Activated naive CD4-positive, alpha-beta T cell treated with anti-CD3 and anti-CD28 coated beads, Interleukin-2, amount 50 U/mL, for 24 hours (primary cell): ENCODE data around the gene CHTF8.

Source experiments
- H3K27ac Mint-ChIP-seq: one replicate; pipeline ENCODE4 v1.8.0; 2021; ENCODE audit warnings: mild to moderate bottlenecking, mixed read lengths
- H3K27me3 Mint-ChIP-seq: one replicate; pipeline ENCODE4 v1.8.0; 2021; ENCODE audit warnings: mixed read lengths
- H3K36me3 Mint-ChIP-seq: one replicate; pipeline ENCODE4 v1.8.0; 2021; ENCODE audit warnings: mixed read lengths
- H3K4me1 Mint-ChIP-seq: one replicate; pipeline ENCODE4 v1.8.0; 2021; ENCODE audit warnings: mixed read lengths
- H3K4me3 Mint-ChIP-seq: one replicate; pipeline ENCODE4 v1.8.0; 2021; ENCODE audit warnings: mild to moderate bottlenecking, mixed read lengths
- H3K9me3 Mint-ChIP-seq: one replicate; pipeline ENCODE4 v1.8.0; 2021; ENCODE audit warnings: mixed read lengths

The CHTF8 gene

DNA sequence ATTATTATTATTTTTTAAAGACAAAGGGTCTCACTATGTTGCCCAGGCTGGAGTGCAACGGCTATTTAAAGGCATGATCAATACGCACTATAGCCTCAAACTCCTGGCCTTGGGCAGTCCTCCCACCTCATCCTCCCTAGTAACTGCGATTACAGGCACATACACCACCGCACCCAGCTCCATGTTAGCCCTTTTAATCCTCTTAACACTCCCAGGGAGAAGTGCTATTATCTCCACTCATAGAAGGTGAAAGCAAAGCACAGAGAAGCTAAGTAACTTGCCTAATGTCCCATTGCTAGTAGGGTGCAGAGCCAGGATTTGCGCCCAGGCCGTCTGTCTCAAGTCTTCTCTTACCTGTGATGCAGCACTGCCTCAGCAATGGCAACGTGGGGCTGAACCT is 22.0 kb downstream of the CHTF8 start:
- Mint-ChIP-seq H3K4me1 (peaks cover 18% of the 10 kb centered on the region), H3K27me3 (peaks cover 16% of the 10 kb centered on the region), H3K27ac (no peak overlapping the region)

DNA sequence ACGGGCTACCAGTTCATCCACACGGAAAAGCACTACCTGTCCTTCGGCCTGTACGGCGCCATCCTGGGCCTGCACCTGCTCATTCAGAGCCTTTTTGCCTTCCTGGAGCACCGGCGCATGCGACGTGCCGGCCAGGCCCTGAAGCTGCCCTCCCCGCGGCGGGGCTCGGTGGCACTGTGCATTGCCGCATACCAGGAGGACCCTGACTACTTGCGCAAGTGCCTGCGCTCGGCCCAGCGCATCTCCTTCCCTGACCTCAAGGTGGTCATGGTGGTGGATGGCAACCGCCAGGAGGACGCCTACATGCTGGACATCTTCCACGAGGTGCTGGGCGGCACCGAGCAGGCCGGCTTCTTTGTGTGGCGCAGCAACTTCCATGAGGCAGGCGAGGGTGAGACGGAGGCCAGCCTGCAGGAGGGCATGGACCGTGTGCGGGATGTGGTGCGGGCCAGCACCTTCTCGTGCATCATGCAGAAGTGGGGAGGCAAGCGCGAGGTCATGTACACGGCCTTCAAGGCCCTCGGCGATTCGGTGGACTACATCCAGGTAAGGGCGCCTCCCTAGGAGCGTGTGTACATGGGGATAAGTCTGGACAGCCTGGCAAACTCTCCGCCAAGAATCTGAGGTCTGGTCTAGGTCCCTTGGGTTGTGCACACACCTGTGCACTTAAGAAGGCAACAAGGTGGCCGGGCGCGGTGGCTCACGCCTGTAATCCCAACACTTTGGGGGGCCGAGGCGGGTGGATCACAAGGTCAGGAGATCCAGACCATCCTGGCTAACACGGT is 22.7 kb downstream of the CHTF8 start:
- Mint-ChIP-seq H3K36me3 (peaks cover 9% of the 10 kb centered on the region), H3K9me3 (no peaks in the 10 kb centered on the region), H3K27me3 (peaks cover 19% of the 10 kb centered on the region), H3K27ac (no peak overlapping the region), H3K4me1 (peaks cover 22% of the 10 kb centered on the region), H3K4me3 (peak overlapping the region; percentile 36)

More for the DNA sequence above, 22.0 kb downstream of the CHTF8 start:
- peaks cover 9% of the 10 kb centered on the region for H3K36me3 Mint-ChIP-seq
- H3K4me3 Mint-ChIP-seq = no peak overlapping the region
- no peaks in the 10 kb centered on the region for H3K9me3 Mint-ChIP-seq

GRCh38 chr16:69108905-69109252 is 23.5 kb downstream of the CHTF8 start:
- no peak overlapping the region for H3K4me3 Mint-ChIP-seq
- H3K27ac Mint-ChIP-seq = no peak overlapping the region
- H3K9me3 Mint-ChIP-seq = no peaks in the 10 kb centered on the region
- peaks cover 19% of the 10 kb centered on the region for H3K27me3 Mint-ChIP-seq
- peaks cover 9% of the 10 kb centered on the region for H3K36me3 Mint-ChIP-seq
- peaks cover 24% of the 10 kb centered on the region for H3K4me1 Mint-ChIP-seq

GRCh38 chr16:69108064-69108904 is 24.1 kb downstream of the CHTF8 start:
- H3K4me3 Mint-ChIP-seq = no peak overlapping the region
- peaks cover 19% of the 10 kb centered on the region for H3K27me3 Mint-ChIP-seq
- no peaks in the 10 kb centered on the region for H3K9me3 Mint-ChIP-seq
- peaks cover 9% of the 10 kb centered on the region for H3K36me3 Mint-ChIP-seq
- no peak overlapping the region for H3K27ac Mint-ChIP-seq
- peaks cover 24% of the 10 kb centered on the region for H3K4me1 Mint-ChIP-seq

DNA sequence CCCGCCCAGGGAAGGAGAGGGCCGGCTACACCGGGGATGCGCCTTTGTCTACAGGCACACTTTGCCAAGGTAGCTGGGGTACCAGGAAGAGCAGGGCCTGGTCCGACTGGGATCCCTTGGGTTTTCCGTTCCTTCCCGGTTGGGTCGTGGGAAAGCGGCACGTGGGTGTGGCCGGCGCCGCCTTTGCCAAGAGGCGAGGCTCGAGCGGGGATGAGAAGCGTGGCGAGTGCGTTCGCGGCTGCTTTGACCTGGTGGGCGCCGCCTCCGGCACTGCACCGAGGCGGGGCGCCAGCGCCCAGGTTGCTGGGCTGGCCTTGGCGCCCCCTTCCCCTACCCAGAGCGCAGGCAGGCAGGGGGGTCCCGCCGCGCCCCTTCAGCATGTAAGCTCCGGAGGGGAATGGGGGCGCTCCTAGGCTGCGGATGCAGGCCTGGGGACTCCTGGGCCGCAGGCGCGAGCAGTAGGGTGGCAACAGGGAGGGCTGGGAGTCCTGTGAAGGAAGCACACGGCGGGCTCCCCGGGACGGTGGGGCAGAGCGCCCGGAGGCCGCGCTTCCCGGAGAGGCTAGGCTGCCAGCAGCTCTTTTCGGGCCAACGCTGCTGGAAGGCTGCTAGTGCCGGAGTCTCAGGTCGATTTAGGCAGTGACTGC is 24.9 kb downstream of the CHTF8 start:
- no peak overlapping the region for H3K27ac Mint-ChIP-seq
- H3K4me1 Mint-ChIP-seq = peaks cover 24% of the 10 kb centered on the region
- H3K27me3 Mint-ChIP-seq = peaks cover 21% of the 10 kb centered on the region
- peak overlapping the region; percentile 70 for H3K4me3 Mint-ChIP-seq
- no peaks in the 10 kb centered on the region for H3K9me3 Mint-ChIP-seq
- H3K36me3 Mint-ChIP-seq = peaks cover 9% of the 10 kb centered on the region

GRCh38 chr16:69106491-69107315 is 25.7 kb downstream of the CHTF8 start:
- peak overlapping the region; percentile 70 for H3K4me3 Mint-ChIP-seq
- H3K27me3 Mint-ChIP-seq = peaks cover 21% of the 10 kb centered on the region
- peaks cover 24% of the 10 kb centered on the region for H3K4me1 Mint-ChIP-seq
- peaks cover 9% of the 10 kb centered on the region for H3K36me3 Mint-ChIP-seq
- no peaks in the 10 kb centered on the region for H3K9me3 Mint-ChIP-seq
- H3K27ac Mint-ChIP-seq = no peak overlapping the region

GRCh38 chr16:69105501-69106361 is 26.7 kb downstream of the CHTF8 start, which contains the start of gene HAS3:
TSS of gene HAS3 (plus strand) at chr16:69105653. CDS start at chr16:69109396, 3,743 bp downstream.
- H3K4me1 Mint-ChIP-seq = peaks cover 24% of the 10 kb centered on the region
- peaks cover 8% of the 10 kb centered on the region for H3K36me3 Mint-ChIP-seq
- no peak within 1 kb of the TSS for H3K27ac Mint-ChIP-seq
- peak within 1 kb of the TSS; percentile 88 for H3K4me3 Mint-ChIP-seq
- no peaks in the 10 kb centered on the region for H3K9me3 Mint-ChIP-seq
- H3K27me3 Mint-ChIP-seq = peaks cover 21% of the 10 kb centered on the region

- Mint-ChIP-seq H3K4me3 (no peak overlapping the region), H3K4me1 (peaks cover 4% of the 10 kb centered on the region), H3K27me3 (peaks cover 2% of the 10 kb centered on the region), H3K36me3 (no peaks in the 10 kb centered on the region), H3K27ac (no peak overlapping the region), H3K9me3 (no peaks in the 10 kb centered on the region)
Observed at GRCh38 chr16:69100071-69100691, 32.2 kb downstream of the CHTF8 start.

- no peaks in the 10 kb centered on the region for H3K4me1 Mint-ChIP-seq
- no peak overlapping the region for H3K4me3 Mint-ChIP-seq
- no peaks in the 10 kb centered on the region for H3K9me3 Mint-ChIP-seq
- H3K27ac Mint-ChIP-seq = no peak overlapping the region
- no peaks in the 10 kb centered on the region for H3K36me3 Mint-ChIP-seq
- no peaks in the 10 kb centered on the region for H3K27me3 Mint-ChIP-seq
Observed at GRCh38 chr16:69095193-69095592, 37.2 kb downstream of the CHTF8 start.

- H3K27ac Mint-ChIP-seq = no peak overlapping the region
Observed at GRCh38 chr16:69094501-69094900, 37.9 kb downstream of the CHTF8 start.

DNA sequence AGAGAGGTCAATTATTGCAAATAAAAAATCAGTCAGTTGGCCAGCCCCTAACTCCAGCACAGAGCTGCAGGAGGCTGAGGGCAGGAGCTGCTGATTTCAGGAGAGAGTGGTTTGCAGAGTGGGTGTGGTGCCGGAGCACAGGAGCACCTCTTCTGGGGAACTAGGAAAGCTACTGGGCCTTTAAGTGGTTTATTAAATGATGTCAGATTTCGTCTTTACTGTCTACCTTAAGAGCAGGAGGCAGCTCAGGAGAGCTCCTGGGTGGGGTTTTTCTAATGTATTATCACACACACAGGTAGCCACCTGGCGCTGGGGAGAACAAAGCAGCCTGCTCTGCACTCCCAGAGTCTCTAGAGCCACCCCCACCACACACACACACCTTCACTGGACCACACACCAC is 38.4 kb downstream of the CHTF8 start:
- H3K4me1 Mint-ChIP-seq = no peaks in the 10 kb centered on the region
- no peaks in the 10 kb centered on the region for H3K9me3 Mint-ChIP-seq
- H3K27me3 Mint-ChIP-seq = no peaks in the 10 kb centered on the region
- H3K36me3 Mint-ChIP-seq = no peaks in the 10 kb centered on the region
- H3K4me3 Mint-ChIP-seq = no peak overlapping the region
- H3K27ac Mint-ChIP-seq = no peak overlapping the region

More at GRCh38 chr16:69094501-69094900, 37.9 kb downstream of the CHTF8 start:
- H3K27me3 Mint-ChIP-seq = no peaks in the 10 kb centered on the region
- no peaks in the 10 kb centered on the region for H3K4me1 Mint-ChIP-seq
- no peaks in the 10 kb centered on the region for H3K36me3 Mint-ChIP-seq
- H3K9me3 Mint-ChIP-seq = no peaks in the 10 kb centered on the region
- H3K4me3 Mint-ChIP-seq = no peak overlapping the region

DNA sequence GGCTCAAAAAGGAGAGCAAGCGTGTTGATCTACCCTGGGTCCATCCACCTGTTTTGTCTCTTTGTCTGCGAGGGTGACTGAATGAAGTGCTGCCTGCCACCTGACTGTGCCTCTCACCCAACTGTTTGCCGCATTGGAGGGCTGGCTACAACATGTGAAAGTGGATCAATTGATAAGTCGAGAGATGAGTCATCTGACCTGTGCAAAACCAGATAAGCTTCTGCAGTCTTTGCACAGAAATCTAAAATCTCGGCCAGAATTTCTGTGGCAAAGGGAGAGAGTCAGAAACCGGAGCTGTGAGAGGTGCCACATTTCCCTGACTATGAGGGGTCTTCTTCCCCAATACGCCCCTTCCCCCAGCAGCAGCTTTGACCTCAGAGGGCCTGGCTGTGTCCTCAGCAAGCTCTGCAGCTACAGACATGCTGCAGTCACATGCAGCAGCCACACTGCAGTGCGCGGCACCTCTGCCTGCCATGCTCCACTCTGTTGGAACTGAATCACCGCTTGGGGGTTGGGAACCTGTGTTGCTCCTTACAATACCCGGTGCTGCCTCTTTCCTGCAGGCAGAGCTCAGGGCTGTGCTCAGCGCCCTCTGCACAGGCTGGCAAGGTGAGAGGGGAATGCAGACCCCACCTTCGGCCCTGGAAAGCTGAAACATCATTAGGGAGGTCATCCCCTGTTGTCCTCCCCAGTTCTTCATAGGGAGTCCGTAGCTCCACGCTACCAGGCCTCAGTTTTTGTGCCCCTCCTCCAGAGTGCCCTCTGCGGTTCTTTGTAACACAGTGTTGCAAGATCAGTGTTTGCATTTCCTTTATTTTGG is 43.1 kb downstream of the CHTF8 start:
- no peak overlapping the region for H3K27ac Mint-ChIP-seq
- H3K4me3 Mint-ChIP-seq = no peak overlapping the region
- H3K9me3 Mint-ChIP-seq = no peaks in the 10 kb centered on the region
- no peaks in the 10 kb centered on the region for H3K36me3 Mint-ChIP-seq
- H3K4me1 Mint-ChIP-seq = no peaks in the 10 kb centered on the region
- no peaks in the 10 kb centered on the region for H3K27me3 Mint-ChIP-seq

DNA sequence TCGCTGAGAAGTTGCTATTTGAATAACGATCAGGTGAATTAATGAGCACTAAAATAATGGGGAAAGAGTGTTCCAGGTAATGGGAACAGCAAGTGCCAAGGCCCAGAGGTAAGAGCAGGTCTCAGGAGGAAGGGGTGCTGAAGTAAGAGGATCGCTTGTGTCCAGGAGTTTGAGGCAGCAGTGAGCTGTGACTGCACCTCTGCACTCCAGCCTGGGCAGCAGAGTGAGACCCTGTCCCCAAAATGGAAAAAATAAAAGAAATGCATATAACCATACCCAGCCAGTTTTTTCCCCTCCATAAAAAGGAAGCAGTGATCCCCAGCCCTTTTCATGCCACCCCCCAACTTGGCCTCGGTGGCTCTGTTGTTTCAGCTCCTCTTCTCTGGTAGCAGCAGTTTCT is 43.7 kb downstream of the CHTF8 start:
- no peaks in the 10 kb centered on the region for H3K36me3 Mint-ChIP-seq
- no peak overlapping the region for H3K4me3 Mint-ChIP-seq
- no peaks in the 10 kb centered on the region for H3K9me3 Mint-ChIP-seq
- H3K27me3 Mint-ChIP-seq = no peaks in the 10 kb centered on the region
- no peaks in the 10 kb centered on the region for H3K4me1 Mint-ChIP-seq
- no peak overlapping the region for H3K27ac Mint-ChIP-seq
